Activated CD4-positive, alpha-beta T cell treated with anti-CD3 and anti-CD28 coated beads, Interleukin-2, amount 50 U/mL, for 48 hours (primary cell): ENCODE results near the gene ARAP3.

Experiments
- DNase-seq, 2 experiments: peaks; one replicate each; pipeline ENCODE4 v3.0.0-alpha.2; 2020

Gene ARAP3

GRCh38 chr5:141609044-141609443 lies 73.0 kb downstream of the ARAP3 start:
- no peak for DNase-seq

- no peak for DNase-seq
These were observed 73.5 kb downstream of the ARAP3 start for GRCh38 chr5:141608557-141608956.

GRCh38 chr5:141608046-141608445 lies 74.0 kb downstream of the ARAP3 start:
- DNase-seq = no peak

GRCh38 chr5:141605523-141606277 lies 76.3 kb downstream of the ARAP3 start:
- peak; percentile 43 to 61 for DNase-seq

- DNase-seq = no peak
These were observed 77.9 kb downstream of the ARAP3 start for GRCh38 chr5:141603923-141604717.
